Measurements from ENCODE around the gene RPH3AL.

GRCh38 chr17:187130-187529 is 165.5 kb downstream of the RPH3AL start:
- TF ChIP-seq CTCF (IDR thresholded peaks at IDR 0.05) = no peak
- TF ChIP-seq ZFX (IDR thresholded peaks at IDR 0.05; ENCODE audit: borderline replicate concordance) = no peak

Data from 22Rv1 (cell line).